Measurements from ENCODE around the gene CIAO2A. TPM values are rescaled to one million over a fixed set of nuclear protein-coding genes. Genes with fewer than 3 reads are reported as not detected.

The CIAO2A gene
- total RNA-seq, 1 donor from 2014 or later, result 53.4 TPM

DNA sequence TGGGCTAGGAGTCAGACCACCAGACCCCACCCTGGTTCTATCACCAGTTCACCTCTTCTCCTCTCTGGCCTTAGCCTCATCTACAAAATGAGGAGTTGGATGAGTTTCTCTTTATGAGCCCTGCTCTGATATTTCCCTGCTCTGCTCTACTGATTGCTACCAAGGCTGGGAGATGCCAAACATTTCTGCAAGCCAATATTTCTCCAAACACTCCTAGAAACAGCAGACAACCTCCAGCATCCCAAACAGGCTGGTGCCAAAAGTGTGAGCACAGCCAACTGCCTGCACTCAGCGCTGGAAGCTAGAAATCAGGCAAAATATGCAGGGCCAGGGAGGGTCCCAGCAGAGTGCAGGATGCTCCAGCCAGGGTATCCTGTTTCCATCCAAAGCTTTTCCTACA, 58.1 kb downstream of the CIAO2A start:
- Mint-ChIP-seq H3K36me3 (ENCODE audit: low read depth, unreplicated experiment) (no peaks in the 10 kb centered on the region), H3K27ac (ENCODE audit: unreplicated experiment) (no peak overlapping the region), H3K27me3 (ENCODE audit: low read depth, unreplicated experiment) (peaks cover 36% of the 10 kb centered on the region), H3K4me3 (ENCODE audit: unreplicated experiment) (no peak overlapping the region), H3K4me1 (ENCODE audit: low read depth, unreplicated experiment) (no peaks in the 10 kb centered on the region), H3K9me3 (ENCODE audit: unreplicated experiment) (no peaks in the 10 kb centered on the region)
- Histone ChIP-seq H3K27me3 (ENCODE audit: insufficient read depth, low read length) (peaks cover 7% of the 10 kb centered on the region), H3K4me2 (ENCODE audit: low read length) (no peak overlapping the region), H3K79me2 (ENCODE audit: insufficient read depth, low read length) (no peaks in the 10 kb centered on the region), H3K9me3 (ENCODE audit: insufficient read depth, low read depth, low read length) (no peaks in the 10 kb centered on the region), H3K36me3 (ENCODE audit: insufficient read depth, low read length) (no peaks in the 10 kb centered on the region), H3K4me1 (ENCODE audit: insufficient read depth, low read length) (no peaks in the 10 kb centered on the region), H3K27ac (ENCODE audit: low read depth, low read length) (no peak overlapping the region), H3K9ac (ENCODE audit: low read length) (no peak overlapping the region), H2AFZ (ENCODE audit: low read depth, low read length) (no peak overlapping the region), H4K20me1 (ENCODE audit: insufficient read depth, low read length) (no peaks in the 10 kb centered on the region), H3K4me3 (ENCODE audit: insufficient read depth, low read depth, low read length) (no peak overlapping the region)
- DNase-seq (ENCODE audit: low read depth) (no peak), FAIRE-seq (no peak)
- TF ChIP-seq, protein P1, sequence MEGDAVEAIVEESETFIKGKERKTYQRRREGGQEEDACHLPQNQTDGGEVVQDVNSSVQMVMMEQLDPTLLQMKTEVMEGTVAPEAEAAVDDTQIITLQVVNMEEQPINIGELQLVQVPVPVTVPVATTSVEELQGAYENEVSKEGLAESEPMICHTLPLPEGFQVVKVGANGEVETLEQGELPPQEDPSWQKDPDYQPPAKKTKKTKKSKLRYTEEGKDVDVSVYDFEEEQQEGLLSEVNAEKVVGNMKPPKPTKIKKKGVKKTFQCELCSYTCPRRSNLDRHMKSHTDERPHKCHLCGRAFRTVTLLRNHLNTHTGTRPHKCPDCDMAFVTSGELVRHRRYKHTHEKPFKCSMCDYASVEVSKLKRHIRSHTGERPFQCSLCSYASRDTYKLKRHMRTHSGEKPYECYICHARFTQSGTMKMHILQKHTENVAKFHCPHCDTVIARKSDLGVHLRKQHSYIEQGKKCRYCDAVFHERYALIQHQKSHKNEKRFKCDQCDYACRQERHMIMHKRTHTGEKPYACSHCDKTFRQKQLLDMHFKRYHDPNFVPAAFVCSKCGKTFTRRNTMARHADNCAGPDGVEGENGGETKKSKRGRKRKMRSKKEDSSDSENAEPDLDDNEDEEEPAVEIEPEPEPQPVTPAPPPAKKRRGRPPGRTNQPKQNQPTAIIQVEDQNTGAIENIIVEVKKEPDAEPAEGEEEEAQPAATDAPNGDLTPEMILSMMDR (IDR thresholded peaks at IDR 0.05; ENCODE audit: insufficient read depth, low read depth, low read length), result no peak
- no peak for TF ChIP-seq EZH2 (IDR thresholded peaks at IDR 0.05; ENCODE audit: insufficient read depth, low read length)

DNA sequence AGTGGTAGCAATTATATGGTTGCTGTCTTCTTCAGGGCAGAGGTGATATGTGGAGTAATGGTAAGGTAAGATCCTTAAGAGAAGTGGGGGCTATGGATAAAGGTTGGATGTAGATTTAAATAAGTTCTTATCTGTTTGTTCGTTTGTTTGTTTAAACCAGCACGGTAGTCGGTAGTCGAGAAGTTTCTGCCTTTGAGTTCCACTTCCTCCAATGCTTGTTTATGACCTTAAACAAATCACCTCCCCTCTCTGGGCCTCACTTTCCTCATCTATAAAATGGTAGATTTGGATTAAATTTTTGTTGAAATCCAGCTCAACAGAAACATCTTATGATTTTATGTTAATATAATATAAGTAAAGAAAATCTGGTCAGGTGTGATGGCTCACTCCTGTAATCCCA, 59.1 kb downstream of the CIAO2A start:
- FAIRE-seq (no peak), DNase-seq (ENCODE audit: low read depth) (no peak)
- Histone ChIP-seq H3K27me3 (ENCODE audit: insufficient read depth, low read length) (peaks cover 3% of the 10 kb centered on the region), H3K9ac (ENCODE audit: low read length) (no peak overlapping the region), H2AFZ (ENCODE audit: low read depth, low read length) (no peak overlapping the region), H3K79me2 (ENCODE audit: insufficient read depth, low read length) (no peaks in the 10 kb centered on the region), H3K4me2 (ENCODE audit: low read length) (no peak overlapping the region), H3K4me3 (ENCODE audit: insufficient read depth, low read depth, low read length) (no peak overlapping the region), H3K9me3 (ENCODE audit: insufficient read depth, low read depth, low read length) (no peaks in the 10 kb centered on the region), H3K4me1 (ENCODE audit: insufficient read depth, low read length) (no peaks in the 10 kb centered on the region), H4K20me1 (ENCODE audit: insufficient read depth, low read length) (no peaks in the 10 kb centered on the region), H3K36me3 (ENCODE audit: insufficient read depth, low read length) (no peaks in the 10 kb centered on the region), H3K27ac (ENCODE audit: low read depth, low read length) (no peak overlapping the region)
- Mint-ChIP-seq H3K4me3 (ENCODE audit: unreplicated experiment) (no peak overlapping the region), H3K27ac (ENCODE audit: unreplicated experiment) (no peak overlapping the region), H3K9me3 (ENCODE audit: unreplicated experiment) (no peaks in the 10 kb centered on the region), H3K27me3 (ENCODE audit: low read depth, unreplicated experiment) (peaks cover 28% of the 10 kb centered on the region), H3K4me1 (ENCODE audit: low read depth, unreplicated experiment) (no peaks in the 10 kb centered on the region), H3K36me3 (ENCODE audit: low read depth, unreplicated experiment) (no peaks in the 10 kb centered on the region)
- TF ChIP-seq, protein P1 (IDR thresholded peaks at IDR 0.05; ENCODE audit: insufficient read depth, low read depth, low read length), result no peak
- no peak for TF ChIP-seq EZH2 (IDR thresholded peaks at IDR 0.05; ENCODE audit: insufficient read depth, low read length)

DNA sequence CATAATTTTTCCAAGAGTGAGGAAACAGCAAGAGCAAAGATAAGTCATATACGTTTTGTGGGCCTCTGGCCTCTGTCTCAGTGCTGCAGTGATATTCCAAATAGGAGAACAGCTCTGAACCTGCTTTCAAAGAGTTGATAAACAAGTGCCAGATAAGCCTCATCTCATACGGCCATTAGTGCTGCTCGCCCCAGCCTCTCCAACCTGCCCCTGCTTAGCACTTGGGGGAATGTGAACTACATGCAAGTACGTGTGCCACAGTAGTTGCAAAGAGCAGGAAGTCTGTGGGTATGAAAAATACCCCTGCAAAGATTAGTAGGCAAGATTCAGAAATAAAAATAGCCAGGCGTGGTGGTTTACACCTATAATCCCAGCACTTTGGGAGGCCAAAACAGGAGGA, 61.3 kb downstream of the CIAO2A start:
- H3K27ac Mint-ChIP-seq (ENCODE audit: unreplicated experiment), result no peak overlapping the region
- H3K36me3 ChIP-seq (ENCODE audit: insufficient read depth, low read length), result no peaks in the 10 kb centered on the region
- no peaks in the 10 kb centered on the region for H3K9me3 ChIP-seq (ENCODE audit: insufficient read depth, low read depth, low read length)
- TF ChIP-seq, protein P1 (IDR thresholded peaks at IDR 0.05; ENCODE audit: insufficient read depth, low read depth, low read length), result no peak
- no peak for TF ChIP-seq EZH2 (IDR thresholded peaks at IDR 0.05; ENCODE audit: insufficient read depth, low read length)
- H3K9ac ChIP-seq (ENCODE audit: low read length), result no peak overlapping the region
- H4K20me1 ChIP-seq (ENCODE audit: insufficient read depth, low read length), result no peaks in the 10 kb centered on the region
- no peaks in the 10 kb centered on the region for H3K36me3 Mint-ChIP-seq (ENCODE audit: low read depth, unreplicated experiment)
- no peaks in the 10 kb centered on the region for H3K4me1 ChIP-seq (ENCODE audit: insufficient read depth, low read length)
- H3K27me3 ChIP-seq (ENCODE audit: insufficient read depth, low read length), result peaks cover 3% of the 10 kb centered on the region
- peaks cover 12% of the 10 kb centered on the region for H3K27me3 Mint-ChIP-seq (ENCODE audit: low read depth, unreplicated experiment)
- no peaks in the 10 kb centered on the region for H3K9me3 Mint-ChIP-seq (ENCODE audit: unreplicated experiment)
- DNase-seq (ENCODE audit: low read depth) (no peak), FAIRE-seq (no peak)
- no peak overlapping the region for H3K4me3 ChIP-seq (ENCODE audit: insufficient read depth, low read depth, low read length)
- H3K4me3 Mint-ChIP-seq (ENCODE audit: unreplicated experiment), result no peak overlapping the region
- no peak overlapping the region for H2AFZ ChIP-seq (ENCODE audit: low read depth, low read length)
- H3K4me2 ChIP-seq (ENCODE audit: low read length), result no peak overlapping the region
- H3K27ac ChIP-seq (ENCODE audit: low read depth, low read length), result no peak overlapping the region
- H3K4me1 Mint-ChIP-seq (ENCODE audit: low read depth, unreplicated experiment), result no peaks in the 10 kb centered on the region
- H3K79me2 ChIP-seq (ENCODE audit: insufficient read depth, low read length), result no peaks in the 10 kb centered on the region
